Nephron (organoid): ENCODE measurements around the gene PADI3.

Experiments
- H3K27ac Mint-ChIP-seq, 3 experiments: 2 replicates each; pipeline ENCODE4 v1.8.0; 2020; ENCODE audit warnings: mixed read lengths in 3 of 3, mild to moderate bottlenecking in 2 of 3, moderate library complexity in 1 of 3
- H3K27me3 Mint-ChIP-seq: 2 replicates; pipeline ENCODE4 v1.8.0; 2021; ENCODE audit warnings: low read depth, mild to moderate bottlenecking, moderate library complexity, mixed read lengths
- H3K36me3 Mint-ChIP-seq: 2 replicates; pipeline ENCODE4 v1.8.0; 2020; ENCODE audit warnings: low read depth, mixed read lengths
- H3K4me1 Mint-ChIP-seq: 2 replicates; pipeline ENCODE4 v1.8.0; 2020; ENCODE audit warnings: mixed read lengths
- H3K4me3 Mint-ChIP-seq, 3 experiments: 2 replicates each; pipeline ENCODE4 v1.8.0; 2020; ENCODE audit warnings: mild to moderate bottlenecking in 3 of 3, mixed read lengths in 3 of 3, moderate library complexity in 2 of 3
- H3K9me3 Mint-ChIP-seq: 2 replicates; pipeline ENCODE4 v1.8.0; 2020; ENCODE audit warnings: mixed read lengths
- CTCF ChIP-seq, 3 experiments: fragments of 200-600 bp; sonication (generic); IDR thresholded peaks; one replicate each; pipeline ENCODE4 v1.5.0; 2021; ENCODE audit warnings: antibody characterized with exemption in 3 of 3; ENCODE audit not compliant: unreplicated experiment in 3 of 3

Gene PADI3

GRCh38 chr1:17225140-17225539 is 23.8 kb upstream of the PADI3 start:
- Mint-ChIP-seq H3K36me3 (no peaks in the 10 kb centered on the region), H3K27ac (no peak overlapping the region), H3K4me3 (no peak overlapping the region), H3K9me3 (no peaks in the 10 kb centered on the region), H3K27me3 (peaks cover 33% of the 10 kb centered on the region), H3K4me1 (no peaks in the 10 kb centered on the region)
- TF ChIP-seq CTCF (IDR thresholded peaks at IDR 0.05; ENCODE audit: unreplicated experiment in 3 of 3): no peak

GRCh38 chr1:17227358-17227915 is 21.5 kb upstream of the PADI3 start:
- no peak for TF ChIP-seq CTCF (IDR thresholded peaks at IDR 0.05; ENCODE audit: unreplicated experiment in 3 of 3)
- Mint-ChIP-seq H3K9me3 (no peaks in the 10 kb centered on the region), H3K4me1 (peaks cover 3% of the 10 kb centered on the region), H3K4me3 (no peak overlapping the region), H3K36me3 (no peaks in the 10 kb centered on the region), H3K27ac (no peak overlapping the region), H3K27me3 (peaks cover 24% of the 10 kb centered on the region)

GRCh38 chr1:17228619-17229018 is 20.3 kb upstream of the PADI3 start:
- Mint-ChIP-seq H3K36me3 (no peaks in the 10 kb centered on the region), H3K27me3 (peaks cover 17% of the 10 kb centered on the region), H3K27ac (no peak overlapping the region), H3K9me3 (no peaks in the 10 kb centered on the region), H3K4me3 (no peak overlapping the region), H3K4me1 (peaks cover 5% of the 10 kb centered on the region)
- TF ChIP-seq CTCF (IDR thresholded peaks at IDR 0.05; ENCODE audit: unreplicated experiment in 3 of 3): no peak

GRCh38 chr1:17229379-17229778 is 19.5 kb upstream of the PADI3 start:
- Mint-ChIP-seq H3K36me3 (no peaks in the 10 kb centered on the region), H3K27ac (no peak overlapping the region), H3K4me3 (no peak overlapping the region), H3K27me3 (peaks cover 14% of the 10 kb centered on the region), H3K4me1 (peaks cover 5% of the 10 kb centered on the region), H3K9me3 (no peaks in the 10 kb centered on the region)
- no peak for TF ChIP-seq CTCF (IDR thresholded peaks at IDR 0.05; ENCODE audit: unreplicated experiment in 3 of 3)

- TF ChIP-seq CTCF (IDR thresholded peaks at IDR 0.05; ENCODE audit: unreplicated experiment in 3 of 3): no peak
- H3K27ac Mint-ChIP-seq: no peak overlapping the region
These were observed 18.8 kb upstream of the PADI3 start for GRCh38 chr1:17230106-17230505.

GRCh38 chr1:17230671-17231310 is 18.1 kb upstream of the PADI3 start:
- Mint-ChIP-seq H3K36me3 (no peaks in the 10 kb centered on the region), H3K27ac (no peak overlapping the region), H3K4me1 (peaks cover 5% of the 10 kb centered on the region)

More at GRCh38 chr1:17230106-17230505, 18.8 kb upstream of the PADI3 start:
- peaks cover 12% of the 10 kb centered on the region for H3K27me3 Mint-ChIP-seq
- no peaks in the 10 kb centered on the region for H3K36me3 Mint-ChIP-seq
- H3K9me3 Mint-ChIP-seq: no peaks in the 10 kb centered on the region
- peaks cover 5% of the 10 kb centered on the region for H3K4me1 Mint-ChIP-seq
- H3K4me3 Mint-ChIP-seq: no peak overlapping the region

More at GRCh38 chr1:17230671-17231310, 18.1 kb upstream of the PADI3 start:
- Mint-ChIP-seq H3K27me3 (peaks cover 15% of the 10 kb centered on the region), H3K9me3 (no peaks in the 10 kb centered on the region), H3K4me3 (no peak overlapping the region)
- no peak for TF ChIP-seq CTCF (IDR thresholded peaks at IDR 0.05; ENCODE audit: unreplicated experiment in 3 of 3)
